ENCODE measurements around the gene VSIR.

- TF ChIP-seq CTCF (IDR thresholded peaks at IDR 0.05; ENCODE audit: borderline replicate concordance, extremely low read depth, low read length, poor library complexity, severe bottlenecking): no peak
- TF ChIP-seq EZH2 (IDR thresholded peaks at IDR 0.05; ENCODE audit: borderline replicate concordance, low read depth, low read length, severe bottlenecking): no peak
Measured at GRCh38 chr10:71771204-71771603, 2.1 kb downstream of the VSIR start.

Measured in DND-41 (cell line).